ENCODE results near the gene EBF3.

Gene EBF3

DNA sequence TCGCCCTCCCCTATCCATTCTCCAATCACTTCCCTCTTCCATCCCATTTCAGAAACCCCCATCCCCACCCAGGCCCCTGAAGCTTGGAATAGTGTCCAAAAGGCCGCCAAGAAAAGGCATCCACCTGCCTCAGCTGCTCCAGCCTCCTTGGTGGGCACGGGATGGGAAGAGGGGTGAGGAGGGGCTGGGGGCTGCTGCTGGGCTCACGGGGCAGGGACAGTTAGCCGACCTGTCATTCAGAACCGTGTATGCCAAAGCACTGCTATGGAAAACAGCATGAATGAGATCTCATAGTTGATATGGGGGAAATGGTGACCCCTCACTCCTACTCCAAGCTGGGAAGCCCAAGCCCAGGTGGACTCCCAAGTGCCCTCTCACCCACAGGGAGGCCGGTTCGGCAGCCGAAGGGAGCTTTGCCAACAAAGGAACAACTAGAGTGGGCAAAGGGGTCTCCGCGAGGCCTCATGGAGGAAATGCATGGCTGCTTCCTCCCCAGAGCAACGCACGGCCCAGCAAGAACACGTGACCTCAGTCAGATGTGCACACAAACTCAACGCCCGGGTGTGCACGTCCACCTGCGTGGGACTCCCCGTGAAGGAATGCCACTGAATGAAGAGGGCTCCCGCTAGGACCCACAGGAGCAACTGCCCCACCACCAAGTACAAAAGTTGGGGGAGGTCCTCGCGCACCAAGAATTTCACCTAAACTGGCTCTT is 52.5 kb downstream of the EBF3 start:
- no peak for DNase-seq

DNA sequence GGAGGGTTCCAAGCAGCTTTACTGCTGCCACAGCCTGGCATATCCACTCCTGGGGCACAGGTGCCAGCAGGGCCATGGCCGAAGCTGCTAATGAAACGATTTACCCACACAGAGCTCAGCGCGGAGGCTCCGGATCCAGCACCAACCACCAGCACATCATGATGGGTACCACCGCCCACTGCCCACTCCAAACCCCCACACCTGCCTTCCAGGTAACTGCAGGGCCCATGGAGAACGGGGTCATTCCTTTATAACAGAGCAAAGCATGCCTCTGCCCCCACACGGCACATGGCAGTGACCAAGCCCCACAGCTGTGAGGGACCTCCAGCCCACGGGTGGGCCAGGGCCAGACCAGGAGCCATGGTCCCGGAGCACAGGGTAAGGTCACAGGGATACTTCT is 53.2 kb downstream of the EBF3 start:
- DNase-seq: no peak

DNA sequence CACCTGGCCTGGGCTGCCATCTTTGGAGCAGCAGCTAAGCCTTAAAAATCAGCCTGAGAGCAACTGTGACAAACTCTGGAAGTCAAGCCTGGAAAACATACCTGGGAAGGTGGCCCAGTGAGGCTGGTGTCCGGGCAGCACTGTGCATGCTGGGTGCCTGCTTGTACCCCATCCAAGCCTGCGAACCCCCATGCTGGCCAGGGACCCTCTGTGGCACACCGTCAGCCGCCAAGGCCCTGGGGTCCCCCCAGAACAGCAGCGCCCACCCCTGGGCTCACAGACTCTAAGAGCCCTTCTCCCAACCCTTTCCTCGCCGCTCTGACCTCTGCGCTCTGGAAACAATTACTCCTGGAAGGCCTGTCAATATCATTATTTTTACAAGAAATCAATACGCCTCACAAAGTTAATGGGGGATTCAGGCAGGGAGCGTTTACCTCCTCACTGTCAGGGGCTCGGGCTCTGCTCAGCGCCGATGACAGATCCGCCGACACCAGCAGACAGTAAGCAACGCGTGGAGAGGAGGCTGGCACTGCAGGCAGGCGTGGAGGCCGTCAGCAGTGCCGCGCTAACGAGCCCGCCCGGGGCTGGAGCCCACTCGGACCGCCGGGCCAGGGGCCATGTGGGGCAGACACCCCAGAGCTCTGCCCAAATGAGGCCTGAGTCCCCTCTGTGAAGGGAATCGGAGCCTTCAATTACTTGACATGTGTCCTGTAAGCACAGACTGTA is 54.4 kb downstream of the EBF3 start:
- DNase-seq: no peak

DNA sequence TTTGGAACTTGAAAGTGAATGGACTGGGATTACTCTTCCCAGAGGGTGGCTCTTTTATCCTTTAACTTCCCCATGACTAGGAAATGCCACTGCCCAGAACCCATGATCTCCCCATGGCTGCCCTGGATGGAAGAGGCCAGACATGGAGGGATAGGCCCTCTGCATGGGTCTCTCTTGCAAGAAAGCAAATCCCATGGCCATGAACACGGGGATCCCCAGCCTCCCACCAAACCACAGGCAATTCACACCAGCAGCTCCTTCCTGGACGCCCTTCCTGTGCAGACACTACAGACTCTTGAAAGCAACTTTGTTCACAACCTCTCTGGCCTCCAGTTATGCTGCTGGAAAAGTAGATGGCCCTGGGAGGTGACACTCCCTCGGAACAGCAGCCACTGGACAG is 55.0 kb downstream of the EBF3 start:
- DNase-seq: no peak

DNA sequence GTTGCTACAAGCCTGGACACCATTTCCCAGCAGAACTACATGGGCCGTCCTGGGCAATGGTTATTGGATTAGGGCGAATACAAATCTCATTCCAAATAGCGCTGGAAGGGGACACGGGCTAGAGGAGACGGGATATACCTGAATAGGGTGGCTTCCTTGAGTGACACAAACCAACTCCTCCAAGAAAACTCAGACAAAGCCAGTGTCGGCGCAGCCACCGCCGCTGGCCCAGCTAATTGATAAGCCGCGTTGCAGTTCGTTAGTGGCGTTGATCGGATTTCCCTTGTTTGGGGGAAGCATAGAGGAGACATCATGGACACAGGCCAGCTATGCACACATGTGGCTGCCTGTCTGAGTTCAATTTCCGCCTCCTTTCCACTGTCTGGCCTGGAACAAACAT is 55.7 kb downstream of the EBF3 start:
- DNase-seq: no peak

DNA sequence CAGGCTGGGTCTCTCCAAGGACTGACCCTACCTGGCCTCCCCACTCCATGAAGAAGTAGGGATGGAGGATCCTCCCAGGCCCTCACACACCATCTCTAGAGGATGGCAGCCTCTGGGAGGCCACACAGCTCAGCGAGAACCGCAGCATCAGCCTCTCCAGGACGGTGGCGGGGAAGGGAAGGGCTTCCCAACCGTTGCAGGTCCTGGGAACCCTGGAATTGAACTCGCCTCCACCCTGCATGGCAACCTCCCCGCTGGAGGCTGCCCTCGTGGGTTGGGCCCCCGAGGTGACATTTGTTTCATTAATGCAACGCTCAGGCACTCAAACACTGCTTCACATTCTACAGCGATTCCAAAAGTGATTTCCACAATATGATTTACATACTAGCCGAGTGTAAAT is 58.5 kb downstream of the EBF3 start:
- DNase-seq: no peak

DNA sequence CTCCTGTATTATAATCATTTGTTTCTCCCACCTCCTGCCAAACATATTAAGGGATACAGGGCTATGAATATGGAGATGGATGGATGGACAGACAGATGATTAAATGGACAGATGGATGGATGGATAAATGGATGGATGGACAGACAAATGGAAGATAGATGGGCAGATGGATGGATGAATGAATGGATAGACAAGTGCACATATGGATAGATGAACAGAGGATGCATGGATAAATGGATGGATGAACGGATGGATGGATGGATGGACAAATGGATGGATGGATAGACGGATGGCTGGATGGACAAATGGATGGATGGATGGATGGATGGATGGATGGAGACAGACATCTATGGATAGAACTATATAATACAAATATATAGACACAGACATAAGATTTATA is 59.8 kb downstream of the EBF3 start:
- no peak for DNase-seq

DNA sequence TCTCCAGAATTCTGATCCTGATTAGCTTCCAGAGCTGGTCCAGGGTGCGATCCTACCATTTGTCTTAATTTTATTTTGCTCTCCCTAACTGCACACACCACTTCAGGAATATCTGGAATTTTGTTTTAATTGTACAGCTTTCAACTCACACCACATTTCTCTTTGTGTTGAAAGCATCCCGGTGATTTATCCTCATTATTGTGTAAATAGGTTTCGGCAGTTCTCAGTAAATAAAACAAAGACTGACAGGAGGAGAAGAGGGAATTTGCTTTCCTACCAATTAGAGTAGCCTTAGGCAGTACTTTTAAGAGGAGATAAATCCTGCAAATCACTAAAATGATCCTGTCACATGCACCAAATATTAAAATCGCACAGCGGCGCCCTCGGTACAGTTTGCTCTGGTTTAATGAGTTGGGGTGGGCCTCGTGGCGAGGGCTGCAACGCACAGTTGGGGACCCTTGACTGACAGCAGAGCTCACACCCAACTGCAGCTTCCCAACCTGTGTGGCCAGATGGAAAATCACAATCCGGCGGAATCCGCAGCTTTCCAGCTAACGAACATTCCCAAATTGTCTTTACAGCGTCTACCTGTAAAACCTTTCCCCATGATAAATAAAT is 62.6 kb downstream of the EBF3 start:
- DNase-seq: no peak

DNA sequence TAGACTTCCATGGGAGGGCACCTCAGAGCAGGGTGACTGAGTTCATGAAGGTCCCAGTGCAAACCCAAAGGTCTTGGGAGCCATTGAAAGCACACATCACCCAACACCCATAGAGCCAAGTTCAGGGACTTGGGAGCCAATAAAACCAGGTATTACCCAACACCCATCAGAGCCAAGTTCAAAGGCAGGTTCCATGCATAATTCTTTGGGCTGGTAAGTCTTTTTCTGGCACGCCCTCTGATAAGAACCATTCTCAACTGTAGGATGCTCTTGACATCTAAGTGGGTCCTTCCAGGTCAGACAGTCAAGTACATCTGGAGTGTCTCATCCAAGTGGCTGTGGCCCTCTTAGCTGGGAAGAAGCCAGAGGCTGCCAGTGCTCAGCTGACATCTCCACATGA is 63.2 kb downstream of the EBF3 start:
- no peak for DNase-seq

DNA sequence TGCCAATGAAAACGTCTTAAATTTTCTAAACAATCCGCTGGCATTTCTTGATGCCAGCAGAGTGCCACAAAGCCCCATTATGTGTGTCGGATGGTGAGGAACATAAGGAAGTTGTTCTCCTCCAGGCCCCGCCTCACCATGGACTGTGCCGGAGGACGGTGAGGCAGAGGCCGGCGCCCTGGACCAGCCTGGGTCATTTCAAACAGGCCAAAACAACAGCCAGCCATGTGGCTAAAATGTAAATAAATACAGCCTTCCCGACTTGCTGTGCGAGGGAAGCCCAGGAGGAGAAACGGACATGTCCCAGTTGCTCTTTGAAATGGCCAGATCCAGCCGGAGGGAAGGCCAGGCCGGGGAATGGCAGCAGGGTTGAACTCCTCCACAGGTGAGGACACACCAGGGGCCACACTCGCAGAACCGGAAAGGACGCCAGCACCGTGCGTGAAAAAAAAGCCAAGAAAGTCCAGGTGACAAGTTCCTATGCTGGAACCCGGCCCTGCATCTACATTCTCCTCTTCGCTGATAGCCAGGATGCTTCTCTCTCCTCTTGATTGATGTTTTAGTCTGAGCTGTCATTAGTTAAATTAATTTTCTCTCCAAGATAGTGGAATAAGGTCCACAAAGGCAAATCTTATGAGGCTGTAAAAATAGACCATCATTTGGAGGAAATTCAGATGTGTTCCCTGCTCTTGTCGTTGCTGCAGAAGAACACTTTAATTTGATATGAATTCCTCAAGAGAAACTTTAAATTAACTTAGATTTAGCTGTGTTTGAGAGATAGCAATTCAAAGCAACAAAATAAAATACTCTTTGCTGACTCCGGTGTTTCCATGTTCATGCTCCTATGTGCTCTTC is 64.6 kb downstream of the EBF3 start:
- no peak for DNase-seq

DNA sequence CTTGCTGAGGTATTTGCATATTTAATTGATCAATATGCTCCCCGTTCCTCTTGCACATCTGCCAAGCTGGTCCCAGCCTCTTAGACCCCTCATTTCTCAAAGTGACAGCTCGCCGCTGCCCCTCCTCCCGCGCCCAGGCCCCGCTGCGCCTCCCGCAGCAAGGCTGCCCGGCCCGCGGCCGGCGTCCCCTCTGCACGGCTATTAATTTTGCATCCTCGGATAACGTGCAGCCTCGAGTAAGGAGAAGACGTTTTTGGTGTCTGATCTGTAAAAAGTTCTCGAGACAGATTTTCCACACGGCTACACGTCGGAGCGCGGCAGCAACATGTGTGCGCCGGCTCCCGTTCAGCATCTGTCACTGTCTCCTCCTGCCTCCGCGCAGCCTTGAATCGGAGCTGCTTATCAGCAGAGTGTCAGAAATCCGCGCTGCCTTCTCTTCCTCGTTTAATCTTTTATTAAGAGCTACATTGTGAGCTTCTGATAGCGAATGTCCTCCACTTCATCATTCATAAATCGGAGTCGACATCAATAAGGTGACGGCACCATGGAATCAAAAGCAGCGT is 65.3 kb downstream of the EBF3 start:
- no peak for DNase-seq

DNA sequence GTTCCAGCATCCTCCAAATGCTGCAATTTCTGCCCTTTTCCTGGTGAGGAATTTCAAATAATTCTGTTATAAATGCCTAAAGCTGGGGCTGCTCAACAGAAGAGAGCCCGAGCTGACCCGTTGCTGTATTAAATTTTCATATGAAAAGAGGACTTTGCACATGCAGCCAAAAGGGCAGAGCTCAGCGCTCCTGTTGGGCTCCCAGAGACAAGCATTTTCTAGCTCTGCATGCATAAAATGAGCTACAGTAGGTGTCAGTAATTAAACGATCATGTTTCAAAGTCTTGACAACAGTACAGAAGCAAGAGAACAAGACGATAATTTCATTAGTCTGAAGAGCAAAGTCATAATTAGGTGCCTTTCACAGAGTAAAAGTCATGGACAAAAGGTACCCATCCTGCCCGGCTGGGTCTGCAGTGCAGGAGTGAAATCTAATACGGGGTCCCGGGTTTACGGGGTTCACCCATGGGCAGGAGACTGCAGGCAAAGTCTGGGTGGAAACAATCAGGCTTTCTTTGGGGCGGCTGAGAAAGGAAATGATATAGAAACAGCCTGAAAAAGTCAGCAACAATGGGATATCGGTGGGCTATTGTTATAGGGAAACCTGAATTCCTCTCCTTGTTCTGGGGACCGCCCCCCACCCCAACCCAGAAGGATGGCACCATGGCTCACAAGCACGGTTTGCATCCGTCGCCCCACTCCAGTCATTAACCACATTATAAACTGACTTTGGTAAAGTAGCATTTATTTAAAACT is 66.0 kb downstream of the EBF3 start:
- no peak for DNase-seq

DNA sequence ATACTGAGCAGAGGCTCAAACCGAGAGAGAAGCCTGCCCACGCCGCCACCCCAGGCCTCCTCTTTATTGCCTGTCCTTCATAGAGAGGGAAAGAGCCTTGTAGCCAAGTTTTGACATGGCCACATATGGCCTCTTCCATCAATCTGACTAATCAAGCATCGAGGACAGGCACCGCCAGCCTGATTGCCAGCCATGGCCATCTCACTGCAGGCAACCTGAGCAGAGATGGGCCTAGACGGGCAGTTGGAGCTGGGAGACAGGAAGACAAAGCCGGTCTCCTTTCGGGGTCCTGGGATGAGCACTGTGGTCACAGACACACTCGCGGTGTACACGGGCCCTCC is 67.2 kb downstream of the EBF3 start:
- DNase-seq: no peak

DNA sequence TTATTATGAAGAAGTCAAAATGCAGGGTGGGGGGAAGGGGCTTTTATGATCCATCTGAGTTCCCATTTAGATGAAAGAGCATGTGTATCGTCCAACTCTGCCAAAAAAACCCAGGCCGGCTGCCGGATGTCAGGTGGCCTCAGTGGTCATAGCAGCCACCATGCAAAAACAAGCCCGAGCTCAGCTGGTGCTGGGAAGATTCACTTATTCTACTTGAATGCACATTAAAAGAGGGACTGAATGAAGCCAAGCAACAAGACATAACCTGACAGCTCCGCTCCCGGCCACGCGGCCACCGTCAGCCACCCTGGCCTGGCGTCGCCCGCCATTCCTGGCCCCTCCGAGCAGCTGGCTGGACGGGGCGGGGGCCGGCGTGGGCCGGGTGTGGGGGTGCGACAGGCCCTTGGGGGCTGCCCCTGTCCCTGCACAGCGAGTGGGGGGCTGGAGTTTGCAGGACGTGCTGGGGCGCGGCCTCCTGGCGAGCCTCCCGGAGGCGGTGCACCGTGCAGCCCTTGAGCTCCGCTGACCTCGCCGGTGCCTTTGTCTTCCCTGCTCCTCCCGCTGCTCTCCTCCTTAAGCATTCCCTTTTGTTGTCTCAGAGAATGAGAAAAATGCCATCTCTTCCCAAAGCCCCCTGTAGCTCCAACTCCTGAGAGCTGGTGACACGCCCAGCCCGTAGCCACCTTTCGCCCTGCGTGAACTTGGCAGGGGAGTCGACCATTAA is 67.8 kb downstream of the EBF3 start:
- no peak for DNase-seq

DNA sequence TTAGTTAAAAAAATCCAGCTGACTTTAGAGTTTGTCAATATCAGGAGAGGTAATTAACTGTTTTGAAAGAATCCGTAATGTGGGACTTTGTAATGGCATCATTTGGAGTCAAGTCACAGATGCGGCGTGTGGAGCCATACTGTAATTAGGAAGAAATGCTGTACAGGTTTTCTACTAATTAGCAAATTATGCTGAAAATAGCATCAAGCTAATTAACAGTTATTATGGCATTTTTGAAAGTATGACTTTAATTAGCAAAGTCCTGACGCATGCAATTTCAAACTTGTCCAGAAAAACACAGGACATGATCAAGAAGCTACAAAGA is 68.3 kb downstream of the EBF3 start:
- no peak for DNase-seq

DNA sequence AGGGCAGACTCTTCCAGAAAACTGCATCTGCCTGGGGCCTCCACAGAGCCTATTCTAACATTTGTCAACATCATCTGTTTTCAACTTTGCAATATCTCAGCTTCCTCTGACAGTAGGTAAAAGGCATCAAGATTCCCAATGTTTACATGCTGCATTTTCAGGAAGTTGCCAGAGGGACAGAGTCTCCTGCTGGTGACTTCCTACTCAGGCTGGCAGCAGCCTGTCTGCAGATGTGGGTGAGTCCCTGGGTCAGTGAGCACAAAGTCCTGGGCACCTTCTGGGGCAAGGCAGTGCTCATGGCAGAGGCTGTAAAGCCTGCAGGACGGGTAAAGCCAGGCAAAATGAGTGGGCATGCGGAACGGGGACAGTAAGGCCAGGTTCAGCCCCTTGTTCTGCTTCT is 69.4 kb downstream of the EBF3 start:
- no peak for DNase-seq

DNA sequence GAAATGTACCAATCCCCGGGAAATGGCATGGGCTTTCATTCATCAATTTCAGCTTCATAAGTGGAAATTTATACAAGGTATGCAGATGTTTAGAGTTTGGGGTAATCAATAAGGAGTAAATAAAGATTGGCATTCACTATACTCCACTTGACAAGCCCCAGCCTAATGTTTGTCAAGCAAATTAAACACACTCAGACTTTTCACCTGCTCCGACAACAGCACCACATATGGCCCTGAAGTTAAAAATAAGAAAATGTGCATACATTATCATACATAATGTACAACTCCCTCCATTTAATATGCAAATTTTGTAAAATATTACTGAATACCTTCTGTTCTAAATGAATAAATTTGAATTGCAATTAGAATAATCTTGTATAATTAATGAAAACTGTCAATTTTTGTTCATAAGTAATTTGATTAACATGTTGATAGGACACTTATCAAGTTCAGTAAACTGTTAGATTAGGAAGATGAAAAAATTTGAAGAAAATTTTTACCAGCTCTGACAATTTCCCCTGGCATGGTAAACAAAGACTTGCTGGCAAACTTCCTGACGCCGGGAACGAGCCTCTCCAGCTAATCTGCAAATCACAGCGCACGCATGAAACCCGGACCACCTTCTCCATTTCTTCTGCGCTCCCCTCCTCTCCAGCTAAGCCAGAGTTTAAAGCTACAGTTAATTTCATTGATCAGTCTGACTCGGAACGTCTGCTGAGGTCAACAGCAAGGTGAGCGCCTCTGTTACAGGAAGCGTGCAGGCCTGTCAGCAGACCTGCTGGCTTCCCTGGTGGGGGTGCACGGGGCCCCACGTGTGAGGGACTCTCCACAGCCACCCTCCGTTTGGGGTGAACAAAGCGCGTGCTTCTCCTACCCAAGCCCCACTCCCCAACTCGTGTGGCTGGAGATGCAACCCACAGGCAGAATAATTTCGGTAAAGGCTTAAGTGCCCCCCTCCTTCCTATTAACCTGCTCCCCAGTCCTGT is 70.7 kb downstream of the EBF3 start:
- no peak for DNase-seq

DNA sequence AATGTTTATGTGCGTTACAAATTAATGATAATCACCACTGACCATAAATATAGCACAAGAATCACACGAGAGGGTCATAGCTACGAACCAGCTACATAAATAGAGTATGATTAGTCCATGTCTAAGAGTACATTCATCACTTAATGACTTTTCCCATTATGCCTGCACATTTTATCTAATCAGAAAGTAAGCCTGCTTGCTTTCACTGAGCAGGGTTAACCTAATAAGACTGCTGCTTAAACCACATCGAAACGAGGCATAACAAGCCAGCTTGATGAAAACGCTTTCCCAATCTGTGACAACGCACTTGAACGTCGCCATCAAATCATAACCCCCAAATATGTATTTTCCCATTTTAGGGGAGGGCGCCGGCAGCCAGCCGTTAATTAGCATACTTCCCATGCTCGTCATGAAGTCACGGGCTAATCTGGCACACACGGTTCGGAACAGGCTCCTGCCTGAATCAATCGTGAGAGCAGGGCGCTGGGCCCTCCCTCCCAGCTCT is 71.5 kb downstream of the EBF3 start:
- no peak for DNase-seq

DNA sequence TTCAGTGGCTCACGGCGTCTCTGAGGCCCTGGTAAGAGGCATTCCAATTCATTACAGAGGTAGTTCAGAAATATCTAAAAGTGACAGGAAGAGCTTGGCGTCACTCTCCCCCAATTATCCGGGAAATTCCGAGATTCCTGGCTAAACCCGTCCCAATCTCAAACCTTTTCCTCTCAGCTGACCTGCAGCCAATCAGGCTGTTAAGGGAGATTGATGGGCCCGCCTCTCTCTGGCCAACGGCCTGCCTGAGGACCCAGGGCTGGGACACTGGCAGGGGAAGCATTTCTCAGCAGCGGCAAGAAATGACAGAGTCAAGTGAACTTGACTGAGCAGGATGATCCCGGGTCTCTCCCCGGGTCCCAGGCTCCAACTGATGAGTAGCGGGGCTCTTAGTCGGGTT is 72.3 kb downstream of the EBF3 start:
- no peak for DNase-seq

DNA sequence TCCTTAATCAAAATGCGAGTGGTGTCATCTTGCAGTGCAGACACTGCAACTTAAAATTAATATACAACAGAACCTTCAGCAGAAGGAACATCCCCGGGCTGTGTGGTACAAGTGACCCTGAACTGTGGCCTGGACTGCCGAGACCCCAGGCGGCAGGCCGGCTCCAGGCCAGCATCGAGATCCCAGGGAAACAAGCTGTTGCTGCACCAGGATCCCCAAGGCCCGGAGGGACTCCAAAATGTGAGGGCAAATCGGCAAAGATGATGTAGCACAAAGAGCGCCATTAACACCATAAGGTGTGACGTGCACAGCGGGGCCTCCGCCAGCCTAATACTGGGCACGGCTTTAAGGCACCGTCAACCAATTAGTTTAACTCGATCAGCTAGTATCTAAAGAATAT is 73.9 kb downstream of the EBF3 start:
- DNase-seq: no peak

Measured in activated CD4-positive, alpha-beta T cell treated with anti-CD3 and anti-CD28 coated beads, Interleukin-2, amount 50 U/mL, for 48 hours (primary cell).